CD4-positive, alpha-beta T cell (primary cell): ENCODE data around the gene DENND4A. TPM values are rescaled to one million over a fixed set of nuclear protein-coding genes. Genes with fewer than 3 reads are reported as not detected.

Source experiments
- ATAC-seq: fragments of 200-7000 bp; cut with Tn5 transposase; one replicate; pipeline ENCODE4 v1.10.0; 2022; ENCODE audit warnings: mild to moderate bottlenecking; ENCODE audit not compliant: poor library complexity
- CTCF ChIA-PET: fragments of 350-600 bp; sonication (Branson Sonifier 250); formaldehyde crosslinking; loops from one replicate; lab custom pipeline; 2021; ENCODE audit warnings: antibody characterized with exemption, inconsistent platforms; lab: Charles Lee
- POLR2A ChIA-PET: fragments of 350-600 bp; sonication (Branson Sonifier 250); formaldehyde crosslinking; loops from one replicate; lab custom pipeline; 2021; ENCODE audit warnings: antibody characterized with exemption, inconsistent platforms; lab: Charles Lee
- DNase-seq, 14 experiments: peaks; one replicate each; pipeline ENCODE4 v3.0.0-alpha.2; 2013 to 2020; ENCODE audit warnings: mixed read lengths in 2 of 14
- H3K27ac ChIP-seq, 2 donors: one replicate each; pipeline versions ENCODE4 v1.5.1 to v1.7.0; 2013; ENCODE audit warnings: low read length in 2 of 2, low read depth in 1 of 2, mild to moderate bottlenecking in 1 of 2
- H3K27me3 ChIP-seq, 2 experiments: 1 replicate in 1 of 2; 2 replicates in 1 of 2; pipeline versions ENCODE4 v1.6.1 to v1.7.0; 2013; ENCODE audit warnings: low read length in 2 of 2, control low read depth in 1 of 2, mild to moderate bottlenecking in 1 of 2, moderate library complexity in 1 of 2; ENCODE audit not compliant: insufficient read depth in 2 of 2, control insufficient read depth in 1 of 2
- H3K36me3 ChIP-seq: one replicate; pipeline ENCODE4 v1.6.1; 2013; ENCODE audit warnings: low read length, control low read depth; ENCODE audit not compliant: insufficient read depth
- H3K4me1 ChIP-seq: one replicate; pipeline ENCODE4 v1.6.1; 2013; ENCODE audit warnings: low read length, control low read depth; ENCODE audit not compliant: insufficient read depth
- H3K4me3 ChIP-seq: one replicate; pipeline ENCODE4 v1.5.1; 2013; ENCODE audit warnings: mild to moderate bottlenecking, low read length, moderate library complexity
- H3K9me3 ChIP-seq, 2 experiments: 1 replicate in 1 of 2; 2 replicates in 1 of 2; pipeline versions ENCODE4 v1.6.1 to v1.7.0; 2013; ENCODE audit warnings: low read length in 2 of 2, mild to moderate bottlenecking in 2 of 2, control low read depth in 1 of 2, moderate library complexity in 1 of 2; ENCODE audit not compliant: control insufficient read depth in 1 of 2, insufficient read depth in 1 of 2
- H3K27ac Mint-ChIP-seq: one replicate; pipeline ENCODE4 v1.8.0; 2020; ENCODE audit warnings: mixed read lengths
- H3K27me3 Mint-ChIP-seq: one replicate; pipeline ENCODE4 v1.8.0; 2021; ENCODE audit warnings: mixed read lengths
- H3K36me3 Mint-ChIP-seq: one replicate; pipeline ENCODE4 v1.8.0; 2021; ENCODE audit warnings: low read depth, mixed read lengths
- H3K4me1 Mint-ChIP-seq: one replicate; pipeline ENCODE4 v1.8.0; 2021; ENCODE audit warnings: low read depth, mixed read lengths
- H3K4me3 Mint-ChIP-seq: one replicate; pipeline ENCODE4 v1.8.0; 2020; ENCODE audit warnings: mild to moderate bottlenecking, mixed read lengths
- H3K9me3 Mint-ChIP-seq: one replicate; pipeline ENCODE4 v1.8.0; 2020; ENCODE audit warnings: mixed read lengths
- intact Hi-C, 2 experiments: fragments of 100-400 bp; cut with DNase I in 1 of 2; cut with micrococcal nuclease in 1 of 2; formaldehyde crosslinking; loops; one replicate each; pipeline versions ENCODE4 v1.15.1 to v1.9.0; 2023 to 2025; cut with DNase I, micrococcal nuclease
- total RNA-seq, 174 experiments: library from RNA in 2 of 174; stranded (reverse) in 2 of 174; gene quantifications; one replicate each; pipeline ENCODE4 v1.2.3 and lab custom pipeline; 2021 to 2026
- TF ChIP-seq, protein P1 (sequence below): fragments of 200-600 bp; IDR thresholded peaks from one replicate; pipeline ENCODE4 v1.8.0; 2022; ENCODE audit warnings: antibody characterized with exemption, mild to moderate bottlenecking

The DENND4A gene
- total RNA-seq, 2 experiments from 2014 or later: 64.1 to 69.6 TPM

DNA sequence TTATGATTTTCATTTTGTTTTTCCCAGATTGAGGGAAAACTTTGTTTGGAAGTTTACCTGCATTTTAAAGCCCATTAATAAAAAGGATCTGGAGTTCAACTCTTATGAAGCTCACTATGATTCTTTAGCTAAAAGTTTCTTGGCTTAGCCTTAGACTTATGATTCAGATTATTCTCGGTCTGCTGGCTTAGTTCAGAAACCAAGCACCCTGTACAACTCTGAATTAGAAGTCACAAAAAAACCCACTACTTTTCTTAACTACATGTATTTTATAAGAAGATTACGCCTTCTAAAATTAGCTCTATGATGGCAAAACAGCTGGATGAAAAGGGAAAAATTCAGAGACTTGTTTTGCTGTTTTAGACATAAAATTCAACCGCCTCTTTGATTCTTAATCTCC, 14.3 kb upstream of the DENND4A start:
- CTCF ChIA-PET: interaction anchor here (1.5 kb wide), 1 partner anchor 15 kb away, joined by 4 read pairs; no protein-coding TSS in a partner anchor
- no peaks in the 10 kb centered on the region for H3K36me3 Mint-ChIP-seq
- POLR2A ChIA-PET: interaction anchor here (0.6 to 4.2 kb wide), 7 partner anchors 9 to 604 kb away, joined by 3 to 31 read pairs (median 4); partner anchors contain the start of genes DENND4A and RAB11A
- ATAC-seq: no peak
- H3K4me1 Mint-ChIP-seq: peaks cover 37% of the 10 kb centered on the region
- peaks cover 19% of the 10 kb centered on the region for H3K4me1 ChIP-seq
- H3K27me3 Mint-ChIP-seq: no peaks in the 10 kb centered on the region
- no peak overlapping the region for H3K4me3 ChIP-seq
- H3K4me3 Mint-ChIP-seq: peak overlapping the region; percentile 15
- intact Hi-C loops: no loop called here
- DNase-seq: no peak
- H3K36me3 ChIP-seq: no peaks in the 10 kb centered on the region
- no peaks in the 10 kb centered on the region for H3K9me3 ChIP-seq
- H3K27ac ChIP-seq: no peak overlapping the region
- peak overlapping the region; percentile 54 for H3K27ac Mint-ChIP-seq
- TF ChIP-seq, protein P1, sequence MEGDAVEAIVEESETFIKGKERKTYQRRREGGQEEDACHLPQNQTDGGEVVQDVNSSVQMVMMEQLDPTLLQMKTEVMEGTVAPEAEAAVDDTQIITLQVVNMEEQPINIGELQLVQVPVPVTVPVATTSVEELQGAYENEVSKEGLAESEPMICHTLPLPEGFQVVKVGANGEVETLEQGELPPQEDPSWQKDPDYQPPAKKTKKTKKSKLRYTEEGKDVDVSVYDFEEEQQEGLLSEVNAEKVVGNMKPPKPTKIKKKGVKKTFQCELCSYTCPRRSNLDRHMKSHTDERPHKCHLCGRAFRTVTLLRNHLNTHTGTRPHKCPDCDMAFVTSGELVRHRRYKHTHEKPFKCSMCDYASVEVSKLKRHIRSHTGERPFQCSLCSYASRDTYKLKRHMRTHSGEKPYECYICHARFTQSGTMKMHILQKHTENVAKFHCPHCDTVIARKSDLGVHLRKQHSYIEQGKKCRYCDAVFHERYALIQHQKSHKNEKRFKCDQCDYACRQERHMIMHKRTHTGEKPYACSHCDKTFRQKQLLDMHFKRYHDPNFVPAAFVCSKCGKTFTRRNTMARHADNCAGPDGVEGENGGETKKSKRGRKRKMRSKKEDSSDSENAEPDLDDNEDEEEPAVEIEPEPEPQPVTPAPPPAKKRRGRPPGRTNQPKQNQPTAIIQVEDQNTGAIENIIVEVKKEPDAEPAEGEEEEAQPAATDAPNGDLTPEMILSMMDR: no peak
- no peaks in the 10 kb centered on the region for H3K27me3 ChIP-seq
- no peaks in the 10 kb centered on the region for H3K9me3 Mint-ChIP-seq

DNA sequence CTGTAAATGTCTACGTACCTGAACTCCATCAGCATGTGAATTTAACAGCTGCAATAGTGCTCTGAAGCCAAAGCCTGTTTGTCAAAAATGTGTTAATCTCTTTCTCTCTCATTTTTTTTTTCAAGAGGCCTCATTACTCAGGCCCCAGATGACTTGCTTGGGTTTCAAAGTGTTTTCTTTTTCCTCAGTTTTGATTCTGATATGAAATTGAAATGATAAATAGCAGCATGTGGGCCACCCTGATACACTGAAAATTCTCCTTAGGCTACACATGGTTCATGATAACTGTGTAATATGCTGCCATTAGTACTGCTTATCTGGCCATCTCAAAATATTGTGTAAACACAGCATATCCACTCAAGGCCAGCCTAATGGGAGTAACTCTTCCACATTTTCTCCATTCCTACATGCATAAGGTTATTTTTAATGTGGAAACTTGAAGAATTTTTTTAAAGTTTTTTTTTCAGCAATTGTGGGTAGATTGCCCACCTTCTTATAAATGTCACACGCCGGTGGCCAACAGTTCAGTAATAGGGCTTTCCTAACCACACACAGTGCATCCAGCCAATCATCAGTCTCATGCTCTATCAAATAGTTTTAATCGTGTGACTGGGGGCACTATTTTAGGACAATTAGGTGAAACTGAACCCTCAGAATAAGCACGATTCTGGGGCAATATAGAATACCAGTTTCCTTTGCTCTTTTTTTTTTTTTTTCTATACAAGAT, 13.1 kb upstream of the DENND4A start:
- no peaks in the 10 kb centered on the region for H3K36me3 ChIP-seq
- no peak overlapping the region for H3K4me3 ChIP-seq
- no peaks in the 10 kb centered on the region for H3K36me3 Mint-ChIP-seq
- H3K27ac Mint-ChIP-seq: peak overlapping the region; percentile 54
- no peaks in the 10 kb centered on the region for H3K9me3 ChIP-seq
- no peaks in the 10 kb centered on the region for H3K9me3 Mint-ChIP-seq
- peak overlapping the region; percentile 13 to 25 for H3K27ac ChIP-seq
- TF ChIP-seq, protein P1: no peak
- no peaks in the 10 kb centered on the region for H3K27me3 Mint-ChIP-seq
- CTCF ChIA-PET: no interaction called here
- intact Hi-C loops: no loop called here
- H3K27me3 ChIP-seq: no peaks in the 10 kb centered on the region
- H3K4me1 ChIP-seq: peaks cover 19% of the 10 kb centered on the region
- no peak overlapping the region for H3K4me3 Mint-ChIP-seq
- DNase-seq (no peak), ATAC-seq (no peak)
- peaks cover 37% of the 10 kb centered on the region for H3K4me1 Mint-ChIP-seq
- POLR2A ChIA-PET: interaction anchor here (1.2 to 3.2 kb wide), 3 partner anchors 13 to 28 kb away, joined by 5 to 31 read pairs (median 17); partner anchors contain the start of gene DENND4A

DNA sequence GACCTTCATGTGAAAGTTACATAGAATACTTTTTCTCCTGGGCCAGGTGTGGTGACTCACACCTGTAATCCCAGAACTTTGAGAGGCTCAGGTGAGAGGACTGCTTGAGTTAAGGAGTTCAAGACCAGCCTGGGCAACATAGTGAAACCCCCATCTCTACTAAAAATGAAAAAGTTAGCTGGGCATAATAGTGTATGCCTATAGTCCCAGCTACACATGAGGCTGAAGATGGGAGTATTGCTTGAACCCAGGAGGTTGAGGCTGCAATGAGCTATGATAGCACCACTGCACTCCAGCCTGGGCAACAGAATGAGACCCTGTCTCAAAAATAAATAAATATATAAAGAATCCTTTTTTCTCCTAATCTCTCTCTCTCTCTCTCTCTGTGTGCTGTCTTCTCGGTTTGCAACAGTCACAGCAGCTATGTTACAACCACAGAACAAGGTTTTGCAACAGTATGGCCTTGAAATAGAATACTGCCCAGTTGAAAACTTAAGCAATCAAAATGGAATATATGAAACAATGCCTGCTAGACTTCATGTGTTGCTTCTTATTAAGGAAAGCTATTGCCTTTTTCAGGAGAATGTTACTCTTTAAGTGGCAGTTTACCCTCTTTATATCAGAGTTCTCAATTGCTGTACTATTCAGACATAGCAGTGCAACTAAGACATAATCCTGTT, 12.3 kb upstream of the DENND4A start:
- POLR2A ChIA-PET: interaction anchor here (1.2 to 3.2 kb wide), 3 partner anchors 12 to 29 kb away, joined by 5 to 31 read pairs (median 17); partner anchors contain the start of gene DENND4A
- Histone ChIP-seq H3K4me1 (peaks cover 19% of the 10 kb centered on the region), H3K4me3 (no peak overlapping the region), H3K27ac (peak overlapping the region in 1 of 2 donors; percentile 13), H3K9me3 (no peaks in the 10 kb centered on the region), H3K36me3 (no peaks in the 10 kb centered on the region), H3K27me3 (no peaks in the 10 kb centered on the region)
- TF ChIP-seq, protein P1: no peak
- peaks cover 37% of the 10 kb centered on the region for H3K4me1 Mint-ChIP-seq
- intact Hi-C loops: no loop called here
- no peak for ATAC-seq
- no peak overlapping the region for H3K4me3 Mint-ChIP-seq
- CTCF ChIA-PET: no interaction called here
- no peaks in the 10 kb centered on the region for H3K36me3 Mint-ChIP-seq
- H3K9me3 Mint-ChIP-seq: no peaks in the 10 kb centered on the region
- no peaks in the 10 kb centered on the region for H3K27me3 Mint-ChIP-seq
- no peak for DNase-seq
- H3K27ac Mint-ChIP-seq: peak overlapping the region; percentile 54
